Measurements from ENCODE around the gene EPC2.
"Not testable (repeated sequence)": the region's sequence is repeated elsewhere in the genome, so short reads cannot be mapped to it uniquely, and the experiment has no call there.

Gene EPC2

DNA sequence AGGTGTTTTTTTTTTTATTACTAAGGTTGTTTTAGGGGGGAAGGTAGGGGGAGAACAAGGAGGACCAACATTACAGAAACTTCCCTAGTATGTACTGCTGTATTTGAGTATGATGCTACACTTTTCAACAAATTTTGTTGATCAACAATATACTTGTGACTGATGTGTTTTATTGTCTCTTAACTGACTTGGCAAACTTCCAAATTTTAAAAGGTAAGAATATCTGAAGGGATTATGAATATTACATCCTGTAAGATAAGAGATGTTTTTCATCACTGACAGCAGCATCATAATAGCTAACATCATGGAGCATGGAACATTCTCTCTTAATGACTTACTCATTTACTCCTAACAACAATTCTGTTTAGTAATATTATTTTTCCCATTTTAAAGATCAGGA, 144.5 kb downstream of the EPC2 start:
- Histone ChIP-seq H2AK5ac (ENCODE audit: low read length) (no peak overlapping the region), H3K56ac (ENCODE audit: low read length) (no peak overlapping the region), H3K27me3 (ENCODE audit: insufficient read depth, low read length, poor library complexity) (no peaks in the 10 kb centered on the region), H3K4me1 (ENCODE audit: control insufficient read depth, low read depth, low read length) (no peaks in the 10 kb centered on the region), H2BK5ac (ENCODE audit: low read length) (no peak overlapping the region), H3K9ac (ENCODE audit: low read length) (no peak overlapping the region), H3K79me2 (ENCODE audit: control insufficient read depth, insufficient read depth, low read length) (no peaks in the 10 kb centered on the region), H3K4ac (ENCODE audit: low read depth, low read length) (no peak overlapping the region), H3K4me2 (ENCODE audit: low read length) (no peak overlapping the region), H4K8ac (ENCODE audit: low read depth, low read length) (no peak overlapping the region), H2BK15ac (replicated peaks; ENCODE audit: low read depth) (no peak overlapping the region), H3K18ac (ENCODE audit: low read length) (no peak overlapping the region), H3K4me3 (ENCODE audit: low read length) (no peak overlapping the region), H3K23ac (ENCODE audit: low read length) (no peak overlapping the region), H2BK120ac (ENCODE audit: low read depth, low read length) (no peak overlapping the region), H3K79me1 (ENCODE audit: low read length) (no peaks in the 10 kb centered on the region), H3K27ac (ENCODE audit: low read depth, low read length) (no peak overlapping the region), H3K36me3 (ENCODE audit: control insufficient read depth, insufficient read depth, low read length) (peaks cover 1% of the 10 kb centered on the region), H4K5ac (ENCODE audit: low read length) (no peak overlapping the region)
- no peak for DNase-seq

DNA sequence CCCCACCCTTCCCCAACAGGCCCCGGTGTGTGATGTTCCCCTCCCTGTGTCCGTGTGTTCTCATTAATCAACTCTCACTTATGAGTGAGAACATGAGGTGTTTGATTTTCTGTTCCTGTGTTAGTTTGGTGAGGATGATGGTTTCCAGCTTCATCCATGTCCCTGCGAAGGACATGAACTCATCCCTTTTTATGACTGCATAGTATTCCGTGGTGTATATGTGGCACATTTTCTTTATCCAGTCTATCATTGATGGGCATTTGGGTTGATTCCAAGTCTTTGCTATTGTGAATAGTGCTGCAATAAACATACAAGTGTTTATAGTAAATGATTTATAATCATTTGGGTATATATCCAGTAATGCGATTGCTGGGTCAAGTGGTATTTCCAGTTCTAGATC, 145.6 kb downstream of the EPC2 start:
- H3K18ac ChIP-seq (ENCODE audit: low read length); H3K79me2 ChIP-seq (ENCODE audit: control insufficient read depth, insufficient read depth, low read length); H2BK120ac ChIP-seq (ENCODE audit: low read depth, low read length); H4K5ac ChIP-seq (ENCODE audit: low read length); H3K56ac ChIP-seq (ENCODE audit: low read length); H2BK5ac ChIP-seq (ENCODE audit: low read length); H3K4me3 ChIP-seq (ENCODE audit: low read length); H3K23ac ChIP-seq (ENCODE audit: low read length); H3K9ac ChIP-seq (ENCODE audit: low read length); H4K8ac ChIP-seq (ENCODE audit: low read depth, low read length); H3K79me1 ChIP-seq (ENCODE audit: low read length); H3K4me1 ChIP-seq (ENCODE audit: control insufficient read depth, low read depth, low read length); H2BK15ac ChIP-seq (replicated peaks; ENCODE audit: low read depth); H2AK5ac ChIP-seq (ENCODE audit: low read length); DNase-seq; H3K4ac ChIP-seq (ENCODE audit: low read depth, low read length); H3K27ac ChIP-seq (ENCODE audit: low read depth, low read length); H3K27me3 ChIP-seq (ENCODE audit: insufficient read depth, low read length, poor library complexity); H3K36me3 ChIP-seq (ENCODE audit: control insufficient read depth, insufficient read depth, low read length); H3K4me2 ChIP-seq (ENCODE audit: low read length): not testable (repeated sequence)
- no CpG with 5 or more reads among the region's 5 CpGs for WGBS (ENCODE audit: extremely low coverage, insufficient coverage, low lambda C conversion rate)

DNA sequence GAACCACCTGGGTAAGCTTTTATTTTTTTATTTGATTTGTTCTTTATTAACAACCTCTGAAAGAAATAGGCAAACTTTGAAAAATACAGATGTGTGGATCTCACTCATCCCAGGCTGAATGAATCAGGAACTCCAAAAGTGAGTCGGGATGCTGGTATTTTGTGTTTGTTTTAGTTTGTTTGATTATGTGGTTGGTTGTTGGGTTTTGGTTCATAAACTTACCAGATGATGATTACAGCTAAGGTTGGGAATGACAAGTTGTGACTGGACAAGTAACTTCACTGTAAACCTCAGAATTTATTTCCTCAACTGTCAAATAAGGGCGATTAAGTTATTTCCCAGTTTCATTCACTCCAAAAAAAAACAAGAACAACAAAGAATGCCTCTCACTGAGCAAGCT, 150.0 kb downstream of the EPC2 start:
- Histone ChIP-seq H3K56ac (ENCODE audit: low read length) (no peak overlapping the region), H3K18ac (ENCODE audit: low read length) (no peak overlapping the region), H3K36me3 (ENCODE audit: control insufficient read depth, insufficient read depth, low read length) (no peaks in the 10 kb centered on the region), H4K8ac (ENCODE audit: low read depth, low read length) (peak overlapping the region; percentile 17), H3K79me1 (ENCODE audit: low read length) (no peaks in the 10 kb centered on the region), H3K79me2 (ENCODE audit: control insufficient read depth, insufficient read depth, low read length) (no peaks in the 10 kb centered on the region), H2AK5ac (ENCODE audit: low read length) (no peak overlapping the region), H3K4me2 (ENCODE audit: low read length) (no peak overlapping the region), H3K27ac (ENCODE audit: low read depth, low read length) (no peak overlapping the region), H2BK5ac (ENCODE audit: low read length) (no peak overlapping the region), H3K4me3 (ENCODE audit: low read length) (no peak overlapping the region), H2BK120ac (ENCODE audit: low read depth, low read length) (no peak overlapping the region), H2BK15ac (replicated peaks; ENCODE audit: low read depth) (no peak overlapping the region), H3K4ac (ENCODE audit: low read depth, low read length) (no peak overlapping the region), H3K4me1 (ENCODE audit: control insufficient read depth, low read depth, low read length) (no peaks in the 10 kb centered on the region), H3K9ac (ENCODE audit: low read length) (no peak overlapping the region), H4K5ac (ENCODE audit: low read length) (no peak overlapping the region), H3K23ac (ENCODE audit: low read length) (no peak overlapping the region), H3K27me3 (ENCODE audit: insufficient read depth, low read length, poor library complexity) (no peaks in the 10 kb centered on the region)
- no peak for DNase-seq
- WGBS (ENCODE audit: extremely low coverage, insufficient coverage, low lambda C conversion rate) = no CpG with 5 or more reads among the region's 2 CpGs

DNA sequence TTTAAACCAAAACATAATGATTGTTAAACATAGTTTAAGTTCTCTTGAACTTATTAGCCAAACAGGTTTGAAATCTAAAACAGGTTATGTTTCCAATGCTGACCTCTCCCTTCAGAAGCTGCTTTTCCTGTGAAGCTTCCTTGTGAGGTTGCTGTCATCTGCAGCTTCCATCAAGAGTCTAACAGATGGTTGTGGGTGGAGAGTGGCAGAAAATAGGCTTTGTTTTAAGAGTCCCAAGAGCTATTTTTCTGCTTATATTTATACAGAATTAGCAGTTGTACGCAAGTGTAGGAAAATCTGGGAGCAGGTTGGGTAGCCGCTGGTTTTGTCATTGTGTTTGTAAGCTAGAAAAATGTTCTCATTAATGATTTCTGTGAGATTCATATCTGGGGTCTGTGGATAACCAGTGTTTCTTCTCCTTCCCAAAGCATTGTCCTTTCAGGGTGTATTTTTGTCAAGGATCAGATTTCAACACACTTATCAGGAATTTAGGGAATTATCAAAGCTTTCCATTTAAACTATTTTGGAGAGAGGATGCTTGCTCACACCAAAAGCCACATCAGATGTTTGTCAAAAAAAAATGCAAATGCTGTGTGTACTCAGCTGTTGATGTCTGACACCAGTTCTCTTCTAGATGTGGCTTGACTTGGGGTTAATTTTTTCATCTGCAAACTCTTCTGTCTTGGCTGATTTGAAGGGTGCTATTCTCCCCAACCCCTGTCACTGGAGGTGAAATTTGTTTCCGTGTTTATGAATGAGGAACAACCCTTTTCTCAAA, 152.4 kb downstream of the EPC2 start:
- no peaks in the 10 kb centered on the region for H3K79me1 ChIP-seq (ENCODE audit: low read length)
- no peak overlapping the region for H3K23ac ChIP-seq (ENCODE audit: low read length)
- no peak overlapping the region for H4K5ac ChIP-seq (ENCODE audit: low read length)
- no peak overlapping the region for H2BK15ac ChIP-seq (replicated peaks; ENCODE audit: low read depth)
- no peaks in the 10 kb centered on the region for H3K27me3 ChIP-seq (ENCODE audit: insufficient read depth, low read length, poor library complexity)
- H2BK5ac ChIP-seq (ENCODE audit: low read length) = no peak overlapping the region
- H3K4ac ChIP-seq (ENCODE audit: low read depth, low read length) = no peak overlapping the region
- H3K18ac ChIP-seq (ENCODE audit: low read length) = no peak overlapping the region
- no peak overlapping the region for H3K4me3 ChIP-seq (ENCODE audit: low read length)
- no peak overlapping the region for H3K27ac ChIP-seq (ENCODE audit: low read depth, low read length)
- no peak overlapping the region for H3K56ac ChIP-seq (ENCODE audit: low read length)
- DNase-seq = no peak
- no peaks in the 10 kb centered on the region for H3K36me3 ChIP-seq (ENCODE audit: control insufficient read depth, insufficient read depth, low read length)
- H2BK120ac ChIP-seq (ENCODE audit: low read depth, low read length) = no peak overlapping the region
- no peaks in the 10 kb centered on the region for H3K79me2 ChIP-seq (ENCODE audit: control insufficient read depth, insufficient read depth, low read length)
- no peak overlapping the region for H2AK5ac ChIP-seq (ENCODE audit: low read length)
- no CpG with 5 or more reads among the region's 3 CpGs for WGBS (ENCODE audit: extremely low coverage, insufficient coverage, low lambda C conversion rate)
- H3K4me2 ChIP-seq (ENCODE audit: low read length) = no peak overlapping the region
- no peaks in the 10 kb centered on the region for H3K4me1 ChIP-seq (ENCODE audit: control insufficient read depth, low read depth, low read length)
- no peak overlapping the region for H3K9ac ChIP-seq (ENCODE audit: low read length)
- H4K8ac ChIP-seq (ENCODE audit: low read depth, low read length) = no peak overlapping the region

DNA sequence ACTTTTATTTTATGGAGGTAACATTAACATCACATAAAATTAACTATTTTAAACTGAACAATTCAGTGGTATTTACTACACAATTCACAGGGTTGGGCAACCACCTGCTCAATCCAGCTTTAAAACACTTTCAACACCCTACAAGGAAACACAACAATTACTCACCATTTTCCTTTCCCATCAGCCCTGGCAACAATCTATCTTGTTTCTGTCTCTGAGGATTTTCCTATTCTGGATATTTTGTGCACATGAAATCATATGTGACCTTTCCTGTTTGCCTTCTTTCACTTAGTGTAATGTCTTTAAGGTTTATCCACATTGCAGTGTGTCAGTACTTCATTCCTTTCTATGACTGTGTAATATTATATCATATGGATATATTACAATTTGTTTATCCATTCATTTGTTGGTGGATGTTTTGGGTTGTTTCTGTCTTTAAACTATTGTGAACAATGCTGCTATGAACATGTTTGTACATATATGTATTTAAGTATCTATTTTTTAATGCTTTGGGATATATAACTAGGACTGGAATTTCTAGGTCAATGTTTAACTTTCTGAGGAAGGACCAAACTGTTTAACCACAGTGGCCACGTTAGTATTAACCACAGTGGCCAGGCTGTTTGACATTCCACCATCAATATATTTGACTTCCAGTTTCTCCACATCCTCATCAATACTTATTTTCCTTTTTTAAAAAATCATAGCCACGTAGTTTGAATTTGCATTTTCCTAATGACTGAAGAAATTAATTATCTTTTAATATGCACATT, 158.1 kb downstream of the EPC2 start:
- Histone ChIP-seq H3K79me2 (ENCODE audit: control insufficient read depth, insufficient read depth, low read length) (no peaks in the 10 kb centered on the region), H3K36me3 (ENCODE audit: control insufficient read depth, insufficient read depth, low read length) (no peaks in the 10 kb centered on the region), H3K27ac (ENCODE audit: low read depth, low read length) (no peak overlapping the region), H2BK5ac (ENCODE audit: low read length) (no peak overlapping the region), H2AK5ac (ENCODE audit: low read length) (no peak overlapping the region), H2BK15ac (replicated peaks; ENCODE audit: low read depth) (no peak overlapping the region), H4K8ac (ENCODE audit: low read depth, low read length) (no peak overlapping the region), H2BK120ac (ENCODE audit: low read depth, low read length) (no peak overlapping the region), H3K56ac (ENCODE audit: low read length) (no peak overlapping the region), H3K4ac (ENCODE audit: low read depth, low read length) (no peak overlapping the region), H3K4me3 (ENCODE audit: low read length) (no peak overlapping the region), H3K9ac (ENCODE audit: low read length) (no peak overlapping the region), H3K18ac (ENCODE audit: low read length) (no peak overlapping the region), H3K23ac (ENCODE audit: low read length) (no peak overlapping the region), H3K4me1 (ENCODE audit: control insufficient read depth, low read depth, low read length) (no peaks in the 10 kb centered on the region), H3K27me3 (ENCODE audit: insufficient read depth, low read length, poor library complexity) (no peaks in the 10 kb centered on the region), H3K4me2 (ENCODE audit: low read length) (no peak overlapping the region), H3K79me1 (ENCODE audit: low read length) (no peaks in the 10 kb centered on the region), H4K5ac (ENCODE audit: low read length) (no peak overlapping the region)
- DNase-seq = no peak
- WGBS (ENCODE audit: extremely low coverage, insufficient coverage, low lambda C conversion rate) = 100% methylated on average over 1 of the region's 2 CpGs
